NCI-H146 treated with DMSO at 0.1 percent for 48 hours (cell line): ENCODE data around the gene VWF.

Source experiments
- DNase-seq: peaks from one replicate; lab custom pipeline; 2025; ENCODE audit not compliant: unreplicated experiment; lab: John Stamatoyannopoulos, UW

Gene VWF

GRCh38 chr12:5921966-5922899 is 202.2 kb downstream of the VWF start:
- DNase-seq: no peak

DNA sequence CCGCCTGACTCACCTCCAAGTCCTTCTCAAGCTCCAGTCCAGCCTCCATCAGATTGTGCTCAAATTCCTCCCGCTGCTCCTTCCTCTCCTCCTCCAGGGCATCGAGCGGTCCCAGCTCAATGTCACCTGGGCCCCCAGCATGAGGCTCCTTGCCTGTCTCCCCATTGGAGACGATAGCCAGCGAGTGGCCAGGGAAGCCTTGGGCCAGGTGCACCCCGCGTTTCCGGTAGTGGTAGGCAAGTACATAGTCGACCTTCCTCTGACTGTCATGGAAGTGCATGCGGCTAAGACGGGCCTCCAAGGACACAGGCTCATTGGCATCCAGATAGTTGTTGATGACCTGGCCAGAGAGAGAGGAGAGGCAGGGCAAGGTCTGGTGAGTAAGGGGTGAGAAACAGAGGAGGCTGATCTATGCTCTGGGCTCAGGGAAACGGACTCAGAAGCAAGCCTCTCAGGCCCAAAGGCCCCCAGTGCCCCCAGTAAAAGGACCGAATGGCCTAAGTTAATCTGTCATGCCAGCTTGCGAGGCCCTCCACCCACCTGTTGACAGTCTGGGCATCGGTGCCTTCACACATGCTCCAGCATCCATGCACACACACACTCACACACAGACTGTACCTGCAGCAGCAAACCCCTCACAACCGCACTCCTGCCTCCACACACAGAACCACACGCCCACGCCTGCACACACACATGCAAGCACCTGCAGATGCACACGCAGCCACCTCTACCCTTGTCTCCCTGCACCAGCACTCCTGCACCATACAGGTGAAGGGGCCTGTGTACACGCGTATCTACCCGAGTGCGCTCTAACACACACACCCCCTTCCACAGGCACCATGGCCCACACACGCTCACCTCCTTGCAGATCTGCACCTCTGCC is 203.2 kb downstream of the VWF start:
- DNase-seq: no peak

- DNase-seq: no peak
Observed at GRCh38 chr12:5916785-5917290, 207.6 kb downstream of the VWF start.

DNA sequence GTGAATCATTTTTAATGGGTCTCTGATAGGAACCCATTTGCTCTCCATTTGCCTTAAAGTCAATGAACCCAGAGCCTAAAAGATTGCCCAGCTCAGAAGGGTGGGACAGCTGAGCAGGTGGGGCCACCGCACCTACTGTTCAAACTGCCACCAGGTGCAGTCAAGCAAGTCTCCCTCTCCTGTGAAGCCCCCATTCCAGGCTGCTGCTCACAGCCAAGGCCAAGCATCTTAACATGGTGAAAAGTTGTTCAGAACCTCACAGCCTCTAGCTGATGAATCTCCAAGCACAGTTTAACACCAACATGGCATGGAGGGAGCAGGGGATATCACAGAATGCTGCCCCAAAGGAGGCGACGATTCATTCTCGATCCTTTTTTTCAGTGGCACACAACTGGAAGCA is 209.0 kb downstream of the VWF start:
- no peak for DNase-seq

DNA sequence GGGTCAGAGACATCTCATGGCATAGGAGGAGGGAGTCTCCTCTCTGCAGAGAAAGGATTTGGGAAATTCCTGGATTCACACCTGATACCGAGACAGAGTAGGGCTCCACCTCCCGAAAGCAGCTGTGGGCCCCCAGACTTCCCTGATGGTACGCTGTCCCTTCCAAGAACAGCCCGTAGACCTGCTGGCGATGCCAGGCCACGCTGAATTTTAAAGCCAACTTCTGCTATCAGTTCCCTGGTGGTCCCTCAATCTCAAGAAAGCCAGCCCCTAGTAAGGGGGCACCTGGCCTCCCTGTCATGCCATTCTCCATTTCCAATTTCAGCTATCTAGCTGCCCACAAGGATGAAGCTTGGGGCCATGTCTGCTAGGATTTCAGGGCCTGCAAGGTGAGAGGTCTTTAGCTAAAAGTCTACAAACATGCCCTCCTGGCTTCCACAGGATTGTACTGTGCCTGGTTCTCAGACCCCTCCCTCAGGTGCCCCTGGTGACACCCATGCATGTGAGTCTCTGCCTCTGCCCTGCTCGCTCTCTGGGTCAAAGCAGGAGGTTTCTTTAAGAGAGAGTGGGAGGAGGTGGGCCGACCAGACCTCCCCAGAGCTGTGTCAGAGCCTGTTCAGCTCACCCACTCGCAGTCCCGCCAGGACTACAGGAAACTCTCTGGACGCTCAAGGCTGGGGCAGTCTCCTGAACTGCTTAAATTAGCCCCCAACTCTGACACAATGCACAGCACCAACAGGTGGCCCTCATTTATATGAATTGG is 209.9 kb downstream of the VWF start:
- DNase-seq: no peak

DNA sequence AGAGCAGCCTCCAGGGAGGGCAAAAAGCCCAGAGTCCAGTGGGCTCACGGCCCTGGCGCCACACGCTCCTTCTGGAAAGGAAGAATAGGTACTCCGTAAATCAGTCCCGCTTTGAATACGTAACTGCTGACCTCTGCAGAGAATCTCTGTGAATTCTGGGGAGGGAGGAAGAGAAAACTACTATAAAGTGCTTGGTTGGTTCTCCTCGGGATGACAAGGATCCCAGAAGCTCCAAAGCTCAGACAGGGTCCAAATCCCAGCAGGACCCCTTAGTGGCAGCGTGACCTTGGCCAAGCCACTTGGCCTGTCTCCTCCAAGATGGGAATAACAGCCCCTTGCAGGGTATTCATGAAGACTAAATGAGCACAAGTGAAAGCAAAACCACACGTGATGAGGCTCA is 211.1 kb downstream of the VWF start:
- no peak for DNase-seq

- no peak for DNase-seq
Observed at GRCh38 chr12:5912437-5913334, 211.8 kb downstream of the VWF start.

GRCh38 chr12:5912011-5912410 is 212.5 kb downstream of the VWF start:
- no peak for DNase-seq

- DNase-seq: no peak
Observed at GRCh38 chr12:5910790-5911548, 213.5 kb downstream of the VWF start.

- DNase-seq: no peak
Observed at GRCh38 chr12:5909560-5909959, 214.9 kb downstream of the VWF start.

- no peak for DNase-seq
Observed at GRCh38 chr12:5908251-5908650, 216.2 kb downstream of the VWF start.

DNA sequence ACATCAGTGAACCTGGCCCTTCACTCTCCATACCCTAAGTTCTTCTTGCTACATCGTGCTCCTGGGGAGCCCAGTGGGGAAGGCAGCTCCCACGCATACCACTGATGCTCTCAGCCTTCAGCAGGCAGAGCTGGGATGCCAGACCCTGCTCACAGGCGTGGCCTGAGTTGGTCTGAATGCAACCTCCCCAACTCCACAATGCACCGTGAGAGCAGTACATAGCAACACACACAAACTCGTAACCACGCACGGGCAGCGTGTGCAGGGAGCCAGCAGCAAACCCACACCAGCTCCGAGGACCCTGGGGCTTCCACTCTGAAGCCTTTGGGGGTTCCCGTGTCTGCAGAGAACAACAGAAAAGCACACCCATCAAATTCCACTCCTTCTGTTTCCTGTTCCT is 216.7 kb downstream of the VWF start:
- no peak for DNase-seq

GRCh38 chr12:5905757-5906156 is 218.7 kb downstream of the VWF start:
- DNase-seq: no peak

DNA sequence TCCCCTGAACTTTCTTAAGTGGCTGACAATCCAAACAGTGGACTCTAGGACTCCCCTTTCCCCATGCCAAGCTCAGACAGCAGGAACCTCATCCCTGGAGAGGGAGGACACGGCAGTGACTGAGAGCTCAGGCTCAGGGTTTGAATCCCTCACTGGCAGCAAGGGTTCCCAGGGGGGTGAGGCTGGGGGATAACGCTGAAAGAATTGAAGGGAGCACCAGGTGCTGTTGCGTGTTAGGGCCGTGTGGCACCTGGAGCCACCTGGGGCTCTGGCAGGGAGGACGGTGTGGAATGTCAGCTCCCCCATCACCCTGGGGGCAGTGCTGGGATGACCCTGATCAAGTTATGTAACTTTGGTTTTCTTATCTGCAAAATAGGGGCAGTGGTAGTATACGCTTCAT is 219.5 kb downstream of the VWF start:
- no peak for DNase-seq

GRCh38 chr12:5904441-5904840 is 220.0 kb downstream of the VWF start:
- no peak for DNase-seq

DNA sequence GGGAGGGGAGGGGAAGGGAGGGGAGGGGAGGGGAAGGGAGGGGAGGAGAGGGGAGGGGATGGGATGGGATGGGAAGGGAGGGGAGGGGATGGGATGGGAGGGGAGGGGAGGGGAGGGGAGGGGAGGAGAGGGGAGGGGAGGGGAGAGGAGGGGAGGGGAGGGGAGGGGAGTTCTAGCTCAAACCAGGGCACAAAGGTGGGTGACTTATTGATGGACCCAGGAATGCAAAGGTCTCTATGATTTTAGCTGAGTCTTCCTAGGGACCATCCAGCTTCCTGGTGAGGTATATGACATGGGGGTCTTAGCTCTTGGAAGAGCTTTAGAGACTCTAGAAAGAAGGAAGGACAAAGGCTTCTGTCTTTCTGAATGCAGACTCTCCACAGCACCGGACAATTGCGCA is 221.7 kb downstream of the VWF start:
- no peak for DNase-seq

GRCh38 chr12:5901416-5901815 is 223.1 kb downstream of the VWF start:
- no peak for DNase-seq

DNA sequence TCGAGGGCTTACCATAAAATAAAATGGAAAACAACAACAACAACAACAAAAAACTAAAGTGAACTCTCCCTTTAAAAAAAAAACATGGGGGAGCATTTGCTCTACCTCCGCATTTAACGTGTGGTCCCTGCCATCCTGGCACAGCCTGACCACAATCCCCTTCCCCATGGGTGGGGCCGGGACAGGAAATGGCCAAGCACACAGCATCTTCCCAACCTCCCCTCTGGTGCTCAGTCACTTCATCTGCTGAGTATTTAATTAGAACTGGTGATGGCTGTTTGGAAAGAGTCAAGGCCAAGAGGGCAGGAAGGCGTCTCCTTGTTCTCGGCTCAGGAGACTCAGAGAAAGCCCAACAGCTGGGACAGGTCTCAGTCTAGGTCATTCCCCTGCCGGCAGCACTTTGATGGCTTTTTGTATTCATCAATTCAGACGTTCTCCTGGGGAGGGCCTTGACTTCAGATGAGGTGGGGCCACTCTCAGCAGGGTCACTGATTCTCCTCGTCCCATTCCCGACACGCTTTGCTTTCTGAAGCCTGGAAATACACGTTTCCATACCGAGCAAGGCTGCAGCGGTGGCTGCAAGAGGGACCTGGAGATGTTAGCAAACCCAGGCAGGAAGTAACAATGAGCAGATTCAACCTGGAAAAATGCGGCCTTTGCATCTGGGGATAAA is 223.8 kb downstream of the VWF start:
- DNase-seq: no peak

DNA sequence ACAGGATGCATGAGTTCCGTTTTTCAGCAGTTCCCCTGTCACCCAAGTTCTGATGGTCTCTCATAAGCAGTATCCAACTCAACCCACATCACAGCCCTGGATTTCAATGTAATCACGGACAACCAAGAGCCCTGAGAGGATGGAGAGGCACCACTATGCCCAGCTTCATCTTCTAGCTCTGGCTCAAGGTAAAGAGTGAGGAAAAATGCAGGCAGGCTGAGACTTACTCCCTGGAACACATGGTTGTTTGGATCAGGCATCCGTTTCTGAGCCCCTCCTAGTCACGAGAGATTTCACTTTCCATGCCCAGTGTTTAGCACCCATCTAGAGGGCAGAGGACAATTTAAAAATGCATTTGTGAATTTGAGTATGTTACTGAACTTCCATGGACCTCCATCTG is 224.4 kb downstream of the VWF start:
- DNase-seq: no peak
